SK-N-SH treated with all-trans-retinoic acid at 6 μM for 48 hours (cell line): ENCODE results near the gene KCNIP4.
A peak's percentile ranks its signal among the peaks of the same experiment; 100 is the strongest.

Source experiments
- ATAC-seq: fragments of 200-7000 bp; cut with Tn5 transposase; 3 replicates; pipeline ENCODE4 v1.9.1; 2020; ENCODE audit warnings: mild to moderate bottlenecking, moderate library complexity
- ARNTL ChIP-seq: fragments of 450-650 bp; formaldehyde crosslinking; IDR thresholded peaks from 2 replicates; pipeline ENCODE4 v1.5.0; 2020; ENCODE audit warnings: low read depth, mild to moderate bottlenecking, moderate library complexity, borderline replicate concordance
- BACH2 ChIP-seq: fragments of 250-450 bp; sonication (Bioruptor Pico); IDR thresholded peaks from 2 replicates; pipeline ENCODE4 v1.9.0; 2021; ENCODE audit warnings: mild to moderate bottlenecking, borderline replicate concordance
- CREB5 ChIP-seq: fragments of 250-450 bp; sonication (Bioruptor Pico); IDR thresholded peaks from 2 replicates; pipeline ENCODE4 v1.5.1; 2020; ENCODE audit warnings: low read depth, mild to moderate bottlenecking, moderate library complexity
- CSDC2 ChIP-seq: fragments of 250-450 bp; sonication (Bioruptor Pico); IDR thresholded peaks from 2 replicates; pipeline ENCODE4 v1.5.0; 2020; ENCODE audit warnings: mild to moderate bottlenecking, moderate library complexity
- CSRNP3 ChIP-seq: fragments of 250-450 bp; sonication (Bioruptor Pico); IDR thresholded peaks from 2 replicates; pipeline ENCODE4 v1.5.1; 2021; ENCODE audit warnings: mild to moderate bottlenecking, moderate library complexity
- ESRRG ChIP-seq: fragments of 250-450 bp; sonication (Bioruptor Pico); IDR thresholded peaks from 2 replicates; pipeline ENCODE4 v1.6.1; 2021; ENCODE audit warnings: mild to moderate bottlenecking
- GLIS3 ChIP-seq: fragments of 250-450 bp; sonication (Bioruptor Pico); IDR thresholded peaks from 2 replicates; pipeline ENCODE4 v1.5.0; 2020; ENCODE audit warnings: mild to moderate bottlenecking, moderate library complexity
- ISL1 ChIP-seq: fragments of 250-450 bp; sonication (Bioruptor Pico); IDR thresholded peaks from 2 replicates; pipeline ENCODE4 v2.1.2; 2022; ENCODE audit warnings: mild to moderate bottlenecking, moderate library complexity
- OSR1 ChIP-seq: fragments of 250-450 bp; sonication (Bioruptor Pico); IDR thresholded peaks from 2 replicates; pipeline ENCODE4 v1.8.0; 2022; ENCODE audit warnings: moderate library complexity, mild to moderate bottlenecking, inconsistent platforms
- PATZ1 ChIP-seq: fragments of 250-450 bp; sonication (Bioruptor Pico); IDR thresholded peaks from 2 replicates; pipeline ENCODE4 v1.8.0; 2020; ENCODE audit warnings: mild to moderate bottlenecking, moderate library complexity, borderline replicate concordance
- POU6F1 ChIP-seq: fragments of 250-450 bp; sonication (Bioruptor Pico); IDR thresholded peaks from 2 replicates; pipeline ENCODE4 v1.8.0; 2021; ENCODE audit warnings: low read depth, mild to moderate bottlenecking, moderate library complexity, borderline replicate concordance
- PPARA ChIP-seq: fragments of 250-450 bp; sonication (Bioruptor Pico); IDR thresholded peaks from 2 replicates; pipeline ENCODE4 v1.5.0; 2020; ENCODE audit warnings: mild to moderate bottlenecking, borderline replicate concordance
- RARB ChIP-seq: fragments of 250-450 bp; sonication (Bioruptor Pico); IDR thresholded peaks from 2 replicates; pipeline ENCODE4 v1.8.0; 2021; ENCODE audit warnings: mild to moderate bottlenecking, moderate library complexity
- SNAI2 ChIP-seq: fragments of 250-450 bp; sonication (Bioruptor Pico); IDR thresholded peaks from 2 replicates; pipeline ENCODE4 v1.5.0; 2020; ENCODE audit warnings: mild to moderate bottlenecking, moderate library complexity
- TCF4 ChIP-seq: fragments of 250-450 bp; sonication (Bioruptor Pico); IDR thresholded peaks from 2 replicates; pipeline ENCODE4 v1.8.0; 2021; ENCODE audit warnings: mild to moderate bottlenecking, moderate library complexity, borderline replicate concordance
- TOX ChIP-seq: fragments of 250-450 bp; sonication (Bioruptor Pico); IDR thresholded peaks from 2 replicates; pipeline ENCODE4 v1.8.0; 2021; ENCODE audit warnings: mild to moderate bottlenecking, moderate library complexity, borderline replicate concordance
- TSHZ2 ChIP-seq: fragments of 250-450 bp; sonication (Bioruptor Pico); IDR thresholded peaks from 2 replicates; pipeline ENCODE4 v1.5.0; 2020; ENCODE audit warnings: mild to moderate bottlenecking, moderate library complexity
- ZC3H10 ChIP-seq: fragments of 250-450 bp; sonication (Bioruptor Pico); IDR thresholded peaks from 2 replicates; pipeline ENCODE4 v1.5.1; 2021; ENCODE audit warnings: mild to moderate bottlenecking, moderate library complexity
- ZFP3 ChIP-seq: fragments of 250-450 bp; sonication (Bioruptor Pico); IDR thresholded peaks from 2 replicates; pipeline ENCODE4 v1.5.0; 2020; ENCODE audit warnings: mild to moderate bottlenecking, moderate library complexity
- ZFP30 ChIP-seq: fragments of 450-650 bp; formaldehyde crosslinking; IDR thresholded peaks from 2 replicates; pipeline ENCODE4 v1.5.0; 2022; ENCODE audit warnings: mild to moderate bottlenecking, moderate library complexity
- ZNF565 ChIP-seq: fragments of 450-650 bp; formaldehyde crosslinking; conservative IDR thresholded peaks from 2 replicates; pipeline ENCODE4 v1.5.0; 2020; ENCODE audit warnings: low read depth, mild to moderate bottlenecking, moderate library complexity
- ZNF70 ChIP-seq: fragments of 450-650 bp; formaldehyde crosslinking; IDR thresholded peaks from 2 replicates; pipeline ENCODE4 v1.5.0; 2020; ENCODE audit warnings: mild to moderate bottlenecking, moderate library complexity
- ZNF8 ChIP-seq: fragments of 450-650 bp; formaldehyde crosslinking; IDR thresholded peaks from 2 replicates; pipeline ENCODE4 v1.5.0; 2020; ENCODE audit warnings: mild to moderate bottlenecking, moderate library complexity

The KCNIP4 gene

DNA sequence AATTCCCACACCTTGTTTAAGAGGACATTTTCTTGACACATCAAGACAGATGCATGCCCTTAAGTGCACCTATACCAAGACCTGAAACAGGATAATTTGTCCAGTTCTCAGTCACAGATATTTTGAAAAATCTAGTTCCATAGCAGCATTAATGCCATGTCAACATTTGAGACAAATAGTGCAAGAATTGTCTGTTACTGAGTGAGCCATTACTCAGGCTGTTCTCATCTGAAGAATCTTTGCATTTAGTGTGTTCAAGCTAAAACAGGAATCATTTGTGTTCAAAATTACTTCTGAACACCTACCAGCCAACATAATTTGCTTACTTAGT, 354.9 kb downstream of the KCNIP4 start:
- TF ChIP-seq ARNTL (CRISPR knock-in tag) (no peak), TCF4 (CRISPR knock-in tag) (no peak), RARB (CRISPR knock-in tag) (no peak), POU6F1 (CRISPR knock-in tag) (no peak), GLIS3 (no peak), ISL1 (0 out of 2 replicates have a peak, but pooled peaks have one; percentile 51), SNAI2 (CRISPR knock-in tag) (no peak), ESRRG (CRISPR knock-in tag) (no peak)
- ATAC-seq, result peak; percentile 59

DNA sequence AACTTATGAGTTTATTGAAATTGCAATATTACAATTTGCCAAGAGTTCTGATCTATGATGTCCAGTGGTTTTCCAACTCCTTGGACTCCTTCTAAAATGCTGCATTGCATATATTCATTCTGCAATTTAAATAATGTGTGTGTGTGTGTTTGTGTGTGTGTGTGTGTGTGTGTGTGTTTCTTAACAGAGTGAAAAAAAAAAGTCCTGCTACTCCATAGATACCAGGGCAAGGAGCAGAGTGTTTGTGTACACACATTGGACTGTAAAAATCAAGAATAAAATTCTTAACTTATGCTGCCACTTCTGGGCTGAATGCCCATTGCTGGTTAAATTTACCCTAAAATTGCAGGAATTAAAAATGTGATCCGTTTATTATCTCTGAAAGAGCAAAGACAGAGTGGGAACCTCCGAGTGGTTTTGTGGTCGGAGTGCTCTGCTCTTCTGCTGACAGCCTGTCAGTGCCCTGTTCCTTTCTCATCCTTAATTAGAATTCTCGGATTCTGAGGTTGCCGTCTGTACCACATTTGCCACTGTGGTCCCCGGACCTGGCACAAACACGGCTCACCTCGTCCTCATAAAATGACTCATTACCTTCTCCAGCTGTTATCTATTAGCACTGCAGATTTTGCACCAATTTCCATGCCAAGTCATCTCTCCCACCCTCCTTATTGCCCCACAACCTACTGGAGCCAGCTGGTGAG, 355.5 kb downstream of the KCNIP4 start:
- ATAC-seq, result peak; percentile 98
- TF ChIP-seq ZFP3 (CRISPR knock-in tag) (no peak), OSR1 (CRISPR knock-in tag) (no peak), PPARA (CRISPR knock-in tag) (no peak), ZNF8 (no peak), BACH2 (CRISPR knock-in tag) (no peak), ZNF70 (CRISPR knock-in tag) (no peak), SNAI2 (CRISPR knock-in tag) (no peak), TCF4 (CRISPR knock-in tag) (peak; percentile 65), ZNF565 (CRISPR knock-in tag) (no peak), TOX (CRISPR knock-in tag) (peak; percentile 78), CSDC2 (CRISPR knock-in tag) (no peak), GLIS3 (no peak), CREB5 (no peak; the same call in 1 of the 2 replicates), ZFP30 (CRISPR knock-in tag) (no peak), ARNTL (CRISPR knock-in tag) (no peak), POU6F1 (CRISPR knock-in tag) (peak; percentile 82; the same call in 1 of the 2 replicates), ESRRG (CRISPR knock-in tag) (no peak), TSHZ2 (no peak), ZC3H10 (peak; percentile 64; the same call in 1 of the 2 replicates), CSRNP3 (no peak), PATZ1 (peak; percentile 73; the same call in 1 of the 2 replicates), ISL1 (peak; percentile 82), RARB (CRISPR knock-in tag) (peak; percentile 50; the same call in 1 of the 2 replicates)
- TF ChIP-seq, all 23 proteins: peak for 7
